ENCODE data around the gene IL12A. TPM values are rescaled to one million over a fixed set of nuclear protein-coding genes. Genes with fewer than 3 reads are reported as not detected.

The IL12A gene
- total RNA-seq, 1 experiment from 2014 or later, result not detected

GRCh38 chr3:159978918-159979703 lies 9.5 kb upstream of the IL12A start:
- BruUV-seq (replicated peaks), result no TSS peak

GRCh38 chr3:159982442-159982974 lies 6.1 kb upstream of the IL12A start:
- no peak overlapping the region for H3K4me3 ChIP-seq (ENCODE audit: low read depth in 2 of 2, low read length in 2 of 2)
- ATAC-seq (peak; percentile 68; the same call in 1 of the 2 replicates), DNase-seq (ENCODE audit: low read depth, low spot score) (no peak)
- no peaks in the 10 kb centered on the region for H3K36me3 ChIP-seq (ENCODE audit: control insufficient read depth, insufficient read depth, low read length)
- ChIA-PET POLR2A (interaction anchor here (0.6 kb wide), 1 partner anchor 560 kb away, joined by 3 read pairs; no protein-coding TSS in a partner anchor), CTCF (interaction anchor here (0.6 to 0.9 kb wide), 2 partner anchors 53 to 98 kb away, joined by 3 to 4 read pairs; no protein-coding TSS in a partner anchor)
- H3K27ac ChIP-seq (ENCODE audit: low read length), result no peak overlapping the region
- TF ChIP-seq REST (IDR thresholded peaks at IDR 0.05; ENCODE audit: insufficient read depth in 1 of 2, low read depth in 2 of 2, low read length in 1 of 2) (no peak), CTCF (IDR thresholded peaks at IDR 0.05) (peak; percentile 25)
- H3K27me3 ChIP-seq (ENCODE audit: control insufficient read depth, insufficient read depth, low read length), result no peaks in the 10 kb centered on the region
- intact Hi-C loops (cut with micrococcal nuclease; ENCODE audit: unreplicated experiment), result no loop called here
- no peaks in the 10 kb centered on the region for H3K4me1 ChIP-seq (ENCODE audit: control insufficient read depth, insufficient read depth, low read length)
- no peaks in the 10 kb centered on the region for H3K9me3 ChIP-seq (ENCODE audit: control insufficient read depth, insufficient read depth, low read depth, low read length)
- no TSS peak for BruUV-seq (replicated peaks)
- in situ Hi-C loops (cut with HindIII; ENCODE audit: low pct_unique_long_range_greater_than_20kb, low sequenced_read_pairs), result no loop called here

More at GRCh38 chr3:159978918-159979703, 9.5 kb upstream of the IL12A start:
- ChIA-PET CTCF (no interaction called here), POLR2A (no interaction called here)
- intact Hi-C loops (cut with micrococcal nuclease; ENCODE audit: unreplicated experiment) (no loop called here), in situ Hi-C loops (cut with HindIII; ENCODE audit: low pct_unique_long_range_greater_than_20kb, low sequenced_read_pairs) (no loop called here)
- Histone ChIP-seq H3K27ac (ENCODE audit: low read length) (no peak overlapping the region), H3K36me3 (ENCODE audit: control insufficient read depth, insufficient read depth, low read length) (no peaks in the 10 kb centered on the region), H3K27me3 (ENCODE audit: control insufficient read depth, insufficient read depth, low read length) (peaks cover 7% of the 10 kb centered on the region), H3K4me1 (ENCODE audit: control insufficient read depth, insufficient read depth, low read length) (no peaks in the 10 kb centered on the region), H3K9me3 (ENCODE audit: control insufficient read depth, insufficient read depth, low read depth, low read length) (no peaks in the 10 kb centered on the region), H3K4me3 (ENCODE audit: low read depth in 2 of 2, low read length in 2 of 2) (no peak overlapping the region)
- TF ChIP-seq POLR2AphosphoS5 (IDR thresholded peaks at IDR 0.05; ENCODE audit: low read depth, low read length), result no peak
- no peak for TF ChIP-seq SIN3A (IDR thresholded peaks at IDR 0.05; ENCODE audit: borderline replicate concordance, insufficient read depth, low read depth, low read length)
- no peak for TF ChIP-seq CTCF (IDR thresholded peaks at IDR 0.05)
- TF ChIP-seq REST (IDR thresholded peaks at IDR 0.05; ENCODE audit: insufficient read depth in 1 of 2, low read depth in 2 of 2, low read length in 1 of 2), result no peak
- TF ChIP-seq TCF7L2 (IDR thresholded peaks at IDR 0.05; ENCODE audit: low read depth, low read length), result no peak
- DNase-seq (ENCODE audit: low read depth, low spot score) (no peak), ATAC-seq (no peak)

Data from Panc1 (cell line).